ENCODE results near the gene PLD4.

- TF ChIP-seq ZFP3 (CRISPR knock-in tag; IDR thresholded peaks at IDR 0.05) (no peak), ZFP30 (CRISPR knock-in tag; IDR thresholded peaks at IDR 0.05) (no peak), CSRNP3 (CRISPR knock-in tag; IDR thresholded peaks at IDR 0.05) (no peak), ZNF8 (CRISPR knock-in tag; IDR thresholded peaks at IDR 0.05) (no peak), PPARA (CRISPR knock-in tag; IDR thresholded peaks at IDR 0.05; ENCODE audit: borderline replicate concordance) (no peak), PATZ1 (CRISPR knock-in tag; IDR thresholded peaks at IDR 0.05; ENCODE audit: borderline replicate concordance) (no peak), GLIS3 (CRISPR knock-in tag; IDR thresholded peaks at IDR 0.05) (no peak), POU6F1 (CRISPR knock-in tag; IDR thresholded peaks at IDR 0.05; ENCODE audit: borderline replicate concordance, low read depth) (no peak), ISL1 (CRISPR knock-in tag; IDR thresholded peaks at IDR 0.05) (no peak), RARB (CRISPR knock-in tag; IDR thresholded peaks at IDR 0.05) (no peak), SNAI2 (CRISPR knock-in tag; IDR thresholded peaks at IDR 0.05) (no peak), ZNF565 (CRISPR knock-in tag; conservative IDR thresholded peaks at IDR 0.05; ENCODE audit: low read depth) (no peak), BACH2 (CRISPR knock-in tag; IDR thresholded peaks at IDR 0.05; ENCODE audit: borderline replicate concordance) (no peak)
Observed at GRCh38 chr14:104950021-104950420, 25.3 kb downstream of the PLD4 start.
